KOPT-K1 (cell line): ENCODE data around the gene PIGW.
"Not testable (repeated sequence)": the region's sequence is repeated elsewhere in the genome, so short reads cannot be mapped to it uniquely, and the experiment has no call there.

Experiments used
- H3K27ac ChIP-seq: fragments of 200-600 bp; sonication (generic); 2 replicates; pipeline ENCODE4 v1.5.1; 2016; ENCODE audit warnings: antibody characterized with exemption, mild to moderate bottlenecking, low read depth, low read length; ENCODE audit not compliant: poor library complexity, severe bottlenecking
- H3K36me3 ChIP-seq: fragments of 200-600 bp; sonication (generic); 2 replicates; pipeline ENCODE4 v1.5.1; 2017; ENCODE audit warnings: antibody characterized with exemption, mild to moderate bottlenecking, low read length, moderate library complexity; ENCODE audit not compliant: insufficient read depth
- H3K9me3 ChIP-seq: fragments of 200-600 bp; sonication (generic); 2 replicates; pipeline ENCODE4 v1.5.1; 2017; ENCODE audit warnings: antibody characterized with exemption, low read length, mild to moderate bottlenecking; ENCODE audit not compliant: insufficient read depth, poor library complexity, severe bottlenecking

The PIGW gene

GRCh38 chr17:36503456-36504155 is 31.2 kb upstream of the PIGW start:
- Histone ChIP-seq H3K27ac (no peak overlapping the region), H3K9me3 (no peaks in the 10 kb centered on the region), H3K36me3 (peaks cover 98% of the 10 kb centered on the region)

GRCh38 chr17:36504156-36504545 is 30.6 kb upstream of the PIGW start:
- Histone ChIP-seq H3K27ac (no peak overlapping the region), H3K36me3 (peaks cover 98% of the 10 kb centered on the region), H3K9me3 (no peaks in the 10 kb centered on the region)

GRCh38 chr17:36505171-36505570 is 29.6 kb upstream of the PIGW start:
- H3K36me3 ChIP-seq: peaks cover 99% of the 10 kb centered on the region
- H3K9me3 ChIP-seq: no peaks in the 10 kb centered on the region
- H3K27ac ChIP-seq: no peak overlapping the region

DNA sequence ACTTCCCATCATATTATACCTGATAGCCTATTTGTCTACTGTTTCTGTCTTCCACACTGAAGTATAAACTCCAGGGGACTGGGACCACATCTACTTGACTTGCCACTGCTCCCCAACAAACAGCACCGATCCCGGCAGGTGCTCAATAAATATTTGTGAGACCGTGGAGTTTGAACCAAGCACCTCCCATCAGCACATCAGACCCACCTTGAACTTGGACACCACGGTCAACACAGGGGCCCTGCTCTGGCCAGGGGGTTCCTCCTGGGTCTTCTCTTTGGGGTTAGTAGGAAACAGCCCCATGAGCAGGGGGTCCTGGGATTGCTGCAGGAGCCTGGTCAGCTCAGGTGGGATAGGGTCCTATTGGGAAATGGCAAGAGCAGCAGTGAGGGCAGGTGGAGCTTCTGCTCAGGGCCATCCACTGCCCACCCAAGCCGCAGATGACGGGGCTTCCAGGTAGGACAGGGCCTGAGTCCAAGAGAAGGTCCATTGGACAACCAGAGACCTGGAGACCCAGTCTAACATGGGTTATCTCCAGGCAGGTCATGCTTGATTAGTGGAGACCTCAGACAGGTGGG is 28.4 kb upstream of the PIGW start:
- Histone ChIP-seq H3K9me3 (no peaks in the 10 kb centered on the region), H3K27ac (no peak overlapping the region), H3K36me3 (peaks cover 99% of the 10 kb centered on the region)

DNA sequence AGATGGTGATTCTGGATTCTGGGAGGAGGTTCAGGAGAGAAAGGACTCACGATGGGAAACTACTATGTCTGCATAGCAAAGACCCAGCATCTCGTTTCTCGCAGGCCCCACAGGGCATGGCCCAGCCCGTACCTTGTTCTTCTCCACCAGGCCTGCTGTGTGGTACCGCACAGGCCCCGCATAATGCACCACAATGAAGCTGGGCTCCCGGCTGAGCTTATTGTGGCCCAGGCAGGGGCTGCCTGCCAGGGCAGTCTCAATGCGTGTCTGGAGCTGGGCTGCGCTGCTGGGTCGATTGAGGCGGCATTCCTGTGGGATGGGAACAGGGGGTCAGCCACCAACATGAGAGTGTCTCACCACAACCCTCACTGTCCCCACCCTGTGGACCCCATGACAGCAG is 28.0 kb upstream of the PIGW start:
- Histone ChIP-seq H3K27ac (no peak overlapping the region), H3K9me3 (no peaks in the 10 kb centered on the region), H3K36me3 (peaks cover 99% of the 10 kb centered on the region)

DNA sequence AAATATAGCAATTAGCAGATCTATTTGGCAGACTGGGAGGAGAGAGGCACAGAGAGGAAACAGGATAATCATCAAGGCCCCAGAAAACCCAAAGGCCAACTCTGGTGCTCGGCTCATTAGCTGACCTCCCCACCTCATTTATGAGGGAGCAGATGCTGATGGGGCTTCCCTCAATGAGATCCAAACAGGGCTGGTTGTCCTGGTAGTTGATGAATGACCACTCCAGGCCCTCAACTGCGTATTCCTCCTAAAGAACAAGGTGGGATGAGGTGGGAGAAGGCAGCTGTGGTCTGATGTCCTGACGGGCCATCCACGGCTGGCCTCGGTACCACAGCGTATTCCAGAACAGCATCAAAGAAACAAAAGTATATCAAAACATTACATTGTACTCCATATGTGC is 27.5 kb upstream of the PIGW start:
- H3K9me3 ChIP-seq: no peaks in the 10 kb centered on the region
- H3K27ac ChIP-seq: no peak overlapping the region
- peaks cover 99% of the 10 kb centered on the region for H3K36me3 ChIP-seq

GRCh38 chr17:36508439-36508838 is 26.3 kb upstream of the PIGW start:
- not testable (repeated sequence) for H3K27ac ChIP-seq, H3K9me3 ChIP-seq
- H3K36me3 ChIP-seq: peaks cover 99% of the 10 kb centered on the region

- no peak overlapping the region for H3K27ac ChIP-seq
- H3K36me3 ChIP-seq: peaks cover 99% of the 10 kb centered on the region
- no peaks in the 10 kb centered on the region for H3K9me3 ChIP-seq
These were observed 25.4 kb upstream of the PIGW start for GRCh38 chr17:36509272-36509985.

- no peak overlapping the region for H3K27ac ChIP-seq
- no peaks in the 10 kb centered on the region for H3K9me3 ChIP-seq
- H3K36me3 ChIP-seq: peaks cover 100% of the 10 kb centered on the region
These were observed 24.2 kb upstream of the PIGW start for GRCh38 chr17:36510636-36511035.

GRCh38 chr17:36511216-36511615 is 23.6 kb upstream of the PIGW start:
- Histone ChIP-seq H3K27ac (no peak overlapping the region), H3K9me3 (no peaks in the 10 kb centered on the region), H3K36me3 (peaks cover 100% of the 10 kb centered on the region)

DNA sequence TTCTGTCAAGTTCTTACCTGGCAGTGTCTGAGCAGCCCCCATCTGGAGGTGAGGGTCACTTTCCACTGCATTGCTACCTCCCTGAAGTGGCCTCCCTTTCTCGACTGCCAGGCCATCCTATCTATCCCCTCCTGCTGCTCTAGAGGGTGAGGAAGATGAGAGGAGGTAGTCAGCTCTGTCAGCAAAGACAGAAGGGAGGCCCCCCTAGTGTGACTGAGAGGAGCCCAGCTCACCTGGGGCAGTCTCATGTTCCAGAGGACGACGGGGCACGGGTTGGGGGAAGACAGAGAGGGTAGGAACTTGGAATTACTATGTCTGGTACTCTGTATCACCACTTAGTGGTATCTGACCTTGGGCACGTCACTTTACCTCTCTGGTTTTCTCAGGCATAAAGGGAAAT is 22.1 kb upstream of the PIGW start:
- H3K27ac ChIP-seq: no peak overlapping the region
- H3K36me3 ChIP-seq: peaks cover 100% of the 10 kb centered on the region
- H3K9me3 ChIP-seq: no peaks in the 10 kb centered on the region

DNA sequence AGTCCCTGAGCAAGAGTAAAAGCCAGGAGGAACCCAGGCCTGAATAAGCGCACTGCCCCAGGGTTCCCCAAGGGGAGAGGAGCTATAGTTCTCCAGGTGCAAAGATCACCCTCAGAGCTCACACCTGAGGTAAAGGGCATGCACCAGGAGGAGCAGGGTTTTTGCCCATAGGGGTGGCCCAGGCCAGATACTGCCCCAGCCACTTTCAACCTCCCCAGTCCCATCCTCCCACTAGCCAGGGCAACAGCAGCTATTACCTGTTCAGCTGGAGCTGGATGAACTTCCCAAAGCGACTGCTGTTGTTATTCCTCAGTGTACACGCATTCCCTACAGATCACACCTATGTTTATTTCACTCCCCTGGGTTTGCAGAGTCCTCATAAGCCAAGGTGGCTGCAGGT is 19.9 kb upstream of the PIGW start:
- H3K36me3 ChIP-seq: peaks cover 98% of the 10 kb centered on the region
- H3K27ac ChIP-seq: no peak overlapping the region
- no peaks in the 10 kb centered on the region for H3K9me3 ChIP-seq

DNA sequence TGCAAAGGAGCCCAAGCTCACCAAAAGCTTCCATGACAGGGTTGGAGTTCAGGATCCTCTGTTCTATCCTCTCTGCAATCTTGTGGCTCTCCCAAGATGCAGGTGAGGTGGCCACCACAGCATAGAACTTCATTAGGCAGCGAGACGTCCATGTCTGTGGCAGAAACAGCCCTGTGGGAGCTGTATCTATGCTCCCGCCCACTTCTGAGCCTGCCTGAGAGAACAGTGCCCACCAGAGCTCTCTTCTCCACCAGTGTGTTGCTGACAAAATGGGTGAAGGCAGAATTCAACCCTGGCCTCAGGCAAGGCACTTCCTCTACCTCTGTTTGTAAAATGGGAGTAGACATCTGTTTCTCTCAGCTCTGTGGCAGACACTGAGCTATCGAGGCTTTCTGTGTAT is 18.9 kb upstream of the PIGW start:
- Histone ChIP-seq H3K9me3 (no peaks in the 10 kb centered on the region), H3K27ac (no peak overlapping the region), H3K36me3 (peaks cover 98% of the 10 kb centered on the region)

GRCh38 chr17:36523113-36523512 is 11.7 kb upstream of the PIGW start:
- Histone ChIP-seq H3K36me3 (peaks cover 95% of the 10 kb centered on the region), H3K27ac (no peak overlapping the region), H3K9me3 (no peaks in the 10 kb centered on the region)

- Histone ChIP-seq H3K9me3 (no peaks in the 10 kb centered on the region), H3K27ac (no peak overlapping the region), H3K36me3 (peaks cover 97% of the 10 kb centered on the region)
These were observed 10.3 kb upstream of the PIGW start for GRCh38 chr17:36524428-36524876.

DNA sequence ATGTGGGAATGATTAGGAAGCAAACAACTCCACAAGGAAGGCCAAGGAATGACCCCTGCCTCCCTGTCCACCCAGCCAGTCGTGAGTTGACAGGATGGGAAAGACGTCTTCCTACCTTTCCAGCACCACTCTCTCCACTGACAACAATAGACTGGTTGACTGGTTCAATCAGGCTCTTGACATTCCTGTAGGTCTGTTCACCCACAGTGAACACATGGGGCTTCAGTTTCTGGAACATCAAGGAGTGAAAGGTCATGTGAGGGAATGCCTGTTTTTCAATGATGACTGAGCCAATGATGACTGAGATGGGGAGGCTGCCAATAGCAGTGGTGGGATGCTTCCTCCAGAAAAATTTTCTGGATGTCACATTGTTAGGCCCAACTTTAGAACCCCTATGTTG is 9.7 kb upstream of the PIGW start:
- Histone ChIP-seq H3K36me3 (peaks cover 97% of the 10 kb centered on the region), H3K27ac (no peak overlapping the region), H3K9me3 (no peaks in the 10 kb centered on the region)
